ENCODE results near the gene TBC1D8. TPM values are rescaled to one million over a fixed set of nuclear protein-coding genes. Genes with fewer than 3 reads are reported as not detected.

The TBC1D8 gene
- total RNA-seq, 1 experiment from 2014 or later, result 5.1 TPM

DNA sequence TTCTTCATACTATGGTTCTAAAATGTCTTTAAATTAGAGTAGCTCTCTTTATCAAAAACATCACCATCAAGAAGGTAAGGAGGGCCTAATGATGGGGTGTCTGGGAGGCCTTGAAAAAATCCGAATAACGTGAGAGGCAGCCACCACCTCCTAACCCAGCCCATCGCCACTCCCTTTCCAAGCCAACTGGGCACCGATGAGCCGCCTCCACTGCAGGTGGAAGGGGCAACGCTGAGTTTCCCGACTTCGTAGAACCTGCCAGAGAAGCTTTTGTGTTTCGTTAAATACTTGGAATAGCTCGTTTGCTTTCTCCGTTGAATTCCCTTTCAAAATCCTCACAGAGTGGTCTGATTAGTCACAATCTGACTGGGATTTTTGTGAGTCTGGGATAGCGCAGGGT lies 171.1 kb downstream of the TBC1D8 start:
- Histone ChIP-seq H3K36me3 (ENCODE audit: insufficient read depth, low read length, poor library complexity, severe bottlenecking) (no peaks in the 10 kb centered on the region), H3K4me1 (ENCODE audit: insufficient read depth, low read length, poor library complexity, severe bottlenecking) (no peaks in the 10 kb centered on the region), H3K9me3 (ENCODE audit: low read depth, low read length, poor library complexity, severe bottlenecking) (no peaks in the 10 kb centered on the region), H3K4me3 (ENCODE audit: low read depth, low read length, poor library complexity, severe bottlenecking) (no peak overlapping the region), H3K27me3 (replicated peaks; ENCODE audit: insufficient read depth, low read depth, low read length, poor library complexity) (no peaks in the 10 kb centered on the region), H3K27ac (ENCODE audit: low read depth, low read length, poor library complexity, severe bottlenecking) (no peak overlapping the region)
- CTCF ChIA-PET, result no interaction called here
- DNase-seq (ENCODE audit: low spot score), result no peak
- POLR2A ChIA-PET (ENCODE audit: low non-redundant PET), result no interaction called here
- BruUV-seq (replicated peaks), result no TSS peak
- intact Hi-C loops (cut with micrococcal nuclease; ENCODE audit: unreplicated experiment), result loop anchor here (5.0 kb wide), 1 partner anchor 718 kb away; no protein-coding TSS in a partner anchor
- TF ChIP-seq CTCF (conservative IDR thresholded peaks at IDR 0.05; ENCODE audit: low read depth, low read length), result no peak
- no peak for TF ChIP-seq EZH2 (IDR thresholded peaks at IDR 0.05; ENCODE audit: borderline replicate concordance, low read depth, low read length, poor library complexity, severe bottlenecking)

GRCh38 chr2:100978582-100979191 lies 172.5 kb downstream of the TBC1D8 start:
- Histone ChIP-seq H3K4me3 (ENCODE audit: low read depth, low read length, poor library complexity, severe bottlenecking) (no peak overlapping the region), H3K4me1 (ENCODE audit: insufficient read depth, low read length, poor library complexity, severe bottlenecking) (no peaks in the 10 kb centered on the region), H3K27ac (ENCODE audit: low read depth, low read length, poor library complexity, severe bottlenecking) (no peak overlapping the region), H3K9me3 (ENCODE audit: low read depth, low read length, poor library complexity, severe bottlenecking) (no peaks in the 10 kb centered on the region), H3K36me3 (ENCODE audit: insufficient read depth, low read length, poor library complexity, severe bottlenecking) (no peaks in the 10 kb centered on the region), H3K27me3 (replicated peaks; ENCODE audit: insufficient read depth, low read depth, low read length, poor library complexity) (no peaks in the 10 kb centered on the region)
- ChIA-PET POLR2A (ENCODE audit: low non-redundant PET) (no interaction called here), CTCF (no interaction called here)
- intact Hi-C loops (cut with micrococcal nuclease; ENCODE audit: unreplicated experiment), result no loop called here
- TF ChIP-seq CTCF (conservative IDR thresholded peaks at IDR 0.05; ENCODE audit: low read depth, low read length) (no peak), EZH2 (IDR thresholded peaks at IDR 0.05; ENCODE audit: borderline replicate concordance, low read depth, low read length, poor library complexity, severe bottlenecking) (no peak)
- peak; percentile 54 for DNase-seq (ENCODE audit: low spot score)
- BruUV-seq (replicated peaks), result no TSS peak

- POLR2A ChIA-PET (ENCODE audit: low non-redundant PET), result no interaction called here
- CTCF ChIA-PET, result interaction anchor here (0.5 kb wide), 1 partner anchor 246 kb away, joined by 5 read pairs; no protein-coding TSS in a partner anchor
- TF ChIP-seq EZH2 (IDR thresholded peaks at IDR 0.05; ENCODE audit: borderline replicate concordance, low read depth, low read length, poor library complexity, severe bottlenecking), result no peak
- no peak for TF ChIP-seq CTCF (conservative IDR thresholded peaks at IDR 0.05; ENCODE audit: low read depth, low read length)
- no peak for DNase-seq (ENCODE audit: low spot score)
- Histone ChIP-seq H3K27ac (ENCODE audit: low read depth, low read length, poor library complexity, severe bottlenecking) (no peak overlapping the region), H3K36me3 (ENCODE audit: insufficient read depth, low read length, poor library complexity, severe bottlenecking) (no peaks in the 10 kb centered on the region), H3K9me3 (ENCODE audit: low read depth, low read length, poor library complexity, severe bottlenecking) (no peaks in the 10 kb centered on the region), H3K27me3 (replicated peaks; ENCODE audit: insufficient read depth, low read depth, low read length, poor library complexity) (no peaks in the 10 kb centered on the region), H3K4me1 (ENCODE audit: insufficient read depth, low read length, poor library complexity, severe bottlenecking) (no peaks in the 10 kb centered on the region), H3K4me3 (ENCODE audit: low read depth, low read length, poor library complexity, severe bottlenecking) (no peak overlapping the region)
- intact Hi-C loops (cut with micrococcal nuclease; ENCODE audit: unreplicated experiment), result no loop called here
- BruUV-seq (replicated peaks), result no TSS peak
Measured at GRCh38 chr2:100977511-100977910, 173.7 kb downstream of the TBC1D8 start.

Data from A673 (cell line).